Astrocyte of the spinal cord (primary cell): Measurements from ENCODE around the gene FBN3.
"Not testable (repeated sequence)": the region's sequence is repeated elsewhere in the genome, so short reads cannot be mapped to it uniquely, and the experiment has no call there.

Source experiments
- DNase-seq: peaks from one replicate; pipeline ENCODE4 v3.0.0; 2011; ENCODE audit warnings: low read depth, low spot score
- H3K4me3 ChIP-seq: 2 replicates; pipeline ENCODE4 v1.5.1; 2011; ENCODE audit warnings: low read depth, mild to moderate bottlenecking, low read length, moderate library complexity
- in situ Hi-C: cut with HindIII; loops from 2 replicates; pipeline ENCODE4 v1.10.0; 2017; ENCODE audit warnings: low sequenced_read_pairs
- TF ChIP-seq, protein P1 (sequence below): IDR thresholded peaks from 2 replicates; pipeline ENCODE4 v1.5.1; 2012; ENCODE audit warnings: low read depth, mild to moderate bottlenecking, low read length, inconsistent platforms

FBN3 gene

DNA sequence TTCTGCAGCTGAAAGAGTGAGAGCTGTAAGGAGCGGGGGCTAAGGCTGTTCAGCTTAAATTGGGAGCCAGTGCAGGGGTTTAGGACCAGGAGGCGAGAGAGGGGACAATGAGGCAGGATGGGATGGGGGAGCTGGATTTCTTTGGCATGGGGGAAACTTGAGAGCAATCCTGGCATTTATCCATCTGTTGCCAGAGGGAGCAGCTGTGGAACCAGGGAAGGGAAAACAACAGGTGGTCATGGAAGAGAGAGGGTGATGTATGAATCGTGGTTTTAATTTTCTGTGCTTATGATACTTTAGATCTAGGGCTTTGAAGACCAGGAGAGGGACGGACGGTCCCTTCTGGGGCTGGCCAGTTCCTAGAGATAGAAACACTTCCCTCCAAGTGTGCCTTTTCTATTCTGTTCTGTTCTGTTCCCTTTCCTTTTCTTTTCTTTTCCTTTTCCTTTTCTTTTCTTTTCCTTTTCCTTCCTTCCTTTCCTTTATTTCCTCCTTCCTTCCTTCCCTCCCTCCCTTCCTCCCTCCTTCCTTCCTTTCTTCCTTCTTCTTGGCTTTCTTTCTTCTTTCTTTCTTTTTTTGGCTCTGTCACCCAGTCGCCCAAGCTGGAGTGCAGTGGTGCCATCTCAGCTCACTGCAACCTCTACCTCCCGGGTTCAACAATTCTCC lies 112.8 kb downstream of the FBN3 start:
- in situ Hi-C loops = no loop called here
- TF ChIP-seq, protein P1, sequence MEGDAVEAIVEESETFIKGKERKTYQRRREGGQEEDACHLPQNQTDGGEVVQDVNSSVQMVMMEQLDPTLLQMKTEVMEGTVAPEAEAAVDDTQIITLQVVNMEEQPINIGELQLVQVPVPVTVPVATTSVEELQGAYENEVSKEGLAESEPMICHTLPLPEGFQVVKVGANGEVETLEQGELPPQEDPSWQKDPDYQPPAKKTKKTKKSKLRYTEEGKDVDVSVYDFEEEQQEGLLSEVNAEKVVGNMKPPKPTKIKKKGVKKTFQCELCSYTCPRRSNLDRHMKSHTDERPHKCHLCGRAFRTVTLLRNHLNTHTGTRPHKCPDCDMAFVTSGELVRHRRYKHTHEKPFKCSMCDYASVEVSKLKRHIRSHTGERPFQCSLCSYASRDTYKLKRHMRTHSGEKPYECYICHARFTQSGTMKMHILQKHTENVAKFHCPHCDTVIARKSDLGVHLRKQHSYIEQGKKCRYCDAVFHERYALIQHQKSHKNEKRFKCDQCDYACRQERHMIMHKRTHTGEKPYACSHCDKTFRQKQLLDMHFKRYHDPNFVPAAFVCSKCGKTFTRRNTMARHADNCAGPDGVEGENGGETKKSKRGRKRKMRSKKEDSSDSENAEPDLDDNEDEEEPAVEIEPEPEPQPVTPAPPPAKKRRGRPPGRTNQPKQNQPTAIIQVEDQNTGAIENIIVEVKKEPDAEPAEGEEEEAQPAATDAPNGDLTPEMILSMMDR = no peak
- no peak for DNase-seq
- no peak overlapping the region for H3K4me3 ChIP-seq

DNA sequence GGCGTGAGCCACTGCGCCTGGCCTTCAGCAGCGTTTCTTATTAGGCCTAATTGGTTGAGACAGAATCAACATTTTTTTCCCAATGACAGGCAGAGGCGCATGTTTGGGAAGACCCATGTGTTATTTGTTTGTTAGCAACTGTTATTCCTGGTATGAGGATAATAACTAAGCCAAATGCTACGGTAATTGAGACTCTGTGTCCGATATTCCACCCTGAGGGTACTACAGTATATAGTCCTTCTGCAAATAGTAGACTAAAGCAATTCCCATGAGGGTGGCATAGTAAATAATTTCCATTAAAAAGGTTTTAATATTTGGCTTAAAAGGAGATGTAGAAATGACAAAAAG lies 115.2 kb downstream of the FBN3 start:
- TF ChIP-seq, protein P1 = no peak
- DNase-seq = no peak
- in situ Hi-C loops = no loop called here
- no peak overlapping the region for H3K4me3 ChIP-seq

DNA sequence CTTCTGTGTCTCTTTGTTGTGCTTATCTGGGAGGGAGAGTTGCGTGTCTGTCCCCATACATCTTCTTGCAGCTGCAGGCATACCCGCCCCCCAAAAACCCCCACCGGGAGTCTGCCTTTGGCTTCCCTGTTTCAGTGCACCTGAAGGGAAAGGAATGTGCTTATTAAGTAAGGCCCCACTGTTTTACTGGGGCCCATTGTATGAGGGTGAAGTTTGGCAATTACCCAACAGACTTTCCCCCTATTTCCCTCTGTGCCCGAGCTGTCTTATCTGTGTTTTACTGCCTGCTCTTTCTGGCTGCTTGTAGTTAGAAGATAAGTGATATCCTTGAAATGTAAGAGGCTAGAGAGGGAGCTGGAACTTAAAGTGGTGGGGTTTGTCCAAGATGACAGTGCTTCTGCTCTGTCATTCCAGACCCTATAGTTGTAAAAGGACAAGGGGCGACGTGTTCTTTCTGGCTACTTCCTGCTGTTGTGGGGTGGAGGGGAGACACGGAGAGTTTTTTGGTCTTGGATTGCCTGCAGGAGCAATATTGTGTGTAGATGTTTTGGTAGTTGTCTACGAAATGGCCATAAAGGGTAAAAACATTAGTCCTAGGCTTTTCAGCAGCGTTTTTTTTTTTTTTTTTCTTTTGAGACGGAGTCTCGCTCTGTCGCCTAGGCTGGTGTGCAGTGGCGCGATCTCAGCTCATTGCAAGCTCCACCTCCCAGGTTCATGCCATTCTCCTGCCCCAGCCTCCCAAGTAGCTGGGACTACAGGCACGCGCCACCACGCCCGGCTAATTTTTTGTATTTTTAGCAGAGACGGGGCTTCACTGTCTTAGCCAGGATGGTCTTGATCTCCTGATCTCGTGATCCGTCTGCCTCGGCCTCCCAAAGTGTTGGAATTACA lies 115.9 kb downstream of the FBN3 start:
- in situ Hi-C loops, DNase-seq, H3K4me3 ChIP-seq: not testable (repeated sequence)

DNA sequence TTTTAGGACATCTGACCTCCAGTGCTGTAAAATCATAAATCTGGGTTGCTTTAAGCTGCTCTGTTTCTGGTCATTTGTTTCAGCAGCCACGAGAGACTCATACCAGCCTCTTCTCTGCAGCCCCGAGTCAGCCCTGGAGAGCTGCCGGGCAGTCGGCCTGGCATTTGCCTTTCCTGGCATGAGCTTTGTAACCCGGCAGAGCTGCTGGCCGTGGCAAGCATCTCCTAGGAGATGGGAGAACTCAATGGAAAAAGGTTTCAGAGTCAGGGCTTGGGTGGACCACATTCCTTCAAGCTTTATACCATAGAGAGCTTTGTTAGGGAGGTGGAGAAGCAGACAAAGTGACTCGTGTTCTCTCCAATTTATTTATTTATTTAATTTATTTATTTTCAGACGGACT lies 118.4 kb downstream of the FBN3 start:
- in situ Hi-C loops = no loop called here
- no peak for DNase-seq
- TF ChIP-seq, protein P1 = no peak

DNA sequence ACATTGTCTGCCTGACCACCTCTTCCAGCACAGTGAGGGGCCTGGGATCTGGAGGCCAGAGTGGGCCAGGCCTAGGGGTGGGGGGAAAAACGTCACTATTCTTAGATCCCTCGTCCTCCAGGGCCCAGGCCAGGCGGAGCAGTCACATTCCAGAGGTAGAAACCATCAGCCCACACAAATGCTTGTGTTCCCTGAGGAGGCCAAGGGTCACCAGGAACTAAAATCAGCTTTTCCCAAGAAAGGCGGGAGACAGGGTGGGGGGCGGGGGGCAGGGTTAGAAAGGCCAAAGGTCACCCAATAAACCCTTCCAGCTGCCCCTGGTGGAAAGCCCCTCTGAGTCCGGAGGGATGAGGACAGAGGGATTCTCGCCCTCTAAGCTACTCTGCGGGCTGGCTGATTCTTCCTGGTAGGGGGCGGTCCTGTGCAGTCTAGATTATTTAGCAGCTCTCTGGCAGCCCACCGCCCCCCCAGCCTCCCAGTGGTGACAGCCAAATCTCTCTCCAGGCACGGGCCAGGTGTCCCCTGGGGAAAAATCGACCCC lies 120.4 kb downstream of the FBN3 start:
- TF ChIP-seq, protein P1 = no peak
- no peak overlapping the region for H3K4me3 ChIP-seq
- in situ Hi-C loops = no loop called here
- no peak for DNase-seq

More for the DNA sequence above, 118.4 kb downstream of the FBN3 start:
- no peak overlapping the region for H3K4me3 ChIP-seq

DNA sequence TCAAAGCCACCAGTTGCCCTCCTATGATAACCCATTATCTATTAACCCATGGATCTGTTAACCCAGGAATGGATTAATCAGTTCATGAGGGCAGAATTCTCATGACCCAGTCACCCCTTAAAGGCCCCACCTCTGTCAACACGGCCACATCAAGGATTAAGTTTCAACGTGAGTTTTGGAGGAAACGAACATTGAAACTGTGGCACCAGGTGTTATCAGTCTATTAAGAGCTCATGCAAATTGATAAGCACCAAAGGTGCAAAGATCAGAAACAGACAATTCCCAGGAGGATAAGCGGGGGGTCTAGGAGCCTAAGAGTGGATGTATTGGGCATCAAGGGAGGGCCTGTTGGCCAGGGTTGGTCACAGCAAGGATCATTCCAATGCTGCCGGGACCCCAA lies 124.1 kb downstream of the FBN3 start:
- no peak overlapping the region for H3K4me3 ChIP-seq
- TF ChIP-seq, protein P1 = no peak
- DNase-seq = no peak
- in situ Hi-C loops = no loop called here

DNA sequence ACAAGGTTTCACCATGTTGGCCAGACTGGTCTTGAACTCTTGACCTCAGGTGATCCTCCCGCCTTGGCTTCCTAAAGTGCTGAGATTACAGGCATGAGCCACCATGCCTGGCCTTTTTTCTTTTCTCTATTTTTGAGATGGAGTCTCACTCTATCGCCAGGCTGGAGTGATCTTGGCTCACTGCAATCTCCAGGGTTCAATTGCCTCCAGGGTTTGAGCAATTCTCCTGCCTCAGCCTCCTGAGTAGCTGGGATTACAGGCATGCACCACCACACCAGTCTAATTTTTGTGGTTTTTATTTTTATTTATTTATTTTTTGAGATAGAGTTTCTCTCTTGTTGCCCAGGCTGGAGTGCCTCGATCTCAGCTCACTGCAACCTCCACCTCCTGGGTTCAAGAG lies 125.1 kb downstream of the FBN3 start:
- in situ Hi-C loops, H3K4me3 ChIP-seq, DNase-seq: not testable (repeated sequence)
